HUDEP-2 (cell line): Measurements from ENCODE around the gene CMIP.

Source experiments
- DNase-seq, 76 experiments: peaks; one replicate each; lab custom pipeline; 2025; ENCODE audit not compliant: unreplicated experiment in 76 of 76; lab: John Stamatoyannopoulos, UW

CMIP gene

GRCh38 chr16:81458827-81459598 is 14.4 kb downstream of the CMIP start:
- no peak for DNase-seq

- no peak for DNase-seq
Observed at GRCh38 chr16:81460075-81460474, 15.5 kb downstream of the CMIP start.

GRCh38 chr16:81461243-81461642 is 16.6 kb downstream of the CMIP start:
- no peak for DNase-seq

- no peak for DNase-seq
Observed at GRCh38 chr16:81461766-81462165, 17.2 kb downstream of the CMIP start.

- DNase-seq, result no peak
Observed at GRCh38 chr16:81462683-81463082, 18.1 kb downstream of the CMIP start.

- DNase-seq, result no peak
Observed at GRCh38 chr16:81463296-81463890, 18.8 kb downstream of the CMIP start.

GRCh38 chr16:81464279-81464678 is 19.7 kb downstream of the CMIP start:
- no peak for DNase-seq

- DNase-seq, result no peak
Observed at GRCh38 chr16:81465375-81465943, 20.9 kb downstream of the CMIP start.

GRCh38 chr16:81466356-81466980 is 21.9 kb downstream of the CMIP start:
- DNase-seq, result no peak

- no peak for DNase-seq
Observed at GRCh38 chr16:81467072-81467471, 22.5 kb downstream of the CMIP start.

- no peak for DNase-seq
Observed at GRCh38 chr16:81467815-81468214, 23.2 kb downstream of the CMIP start.

- no peak for DNase-seq
Observed at GRCh38 chr16:81468269-81468902, 23.8 kb downstream of the CMIP start.

GRCh38 chr16:81469183-81469677 is 24.6 kb downstream of the CMIP start:
- DNase-seq, result peak in 6 of 76 experiments; percentile 8 to 26 (median 20)

GRCh38 chr16:81469710-81470535 is 25.3 kb downstream of the CMIP start:
- peak in 6 of 76 experiments; percentile 20 to 42 (median 26) for DNase-seq

GRCh38 chr16:81470796-81471636 is 26.4 kb downstream of the CMIP start:
- DNase-seq, result no peak

- DNase-seq, result no peak
Observed at GRCh38 chr16:81471882-81472281, 27.3 kb downstream of the CMIP start.

- no peak for DNase-seq
Observed at GRCh38 chr16:81472391-81472790, 27.8 kb downstream of the CMIP start.

- DNase-seq, result no peak
Observed at GRCh38 chr16:81473066-81473488, 28.5 kb downstream of the CMIP start.

- no peak for DNase-seq
Observed at GRCh38 chr16:81473558-81473957, 28.9 kb downstream of the CMIP start.
